Ovary (tissue), 9 donors: Measurements from ENCODE around the gene IL11RA. TPM values are rescaled to one million over a fixed set of nuclear protein-coding genes. Genes with fewer than 3 reads are reported as not detected.

Source experiments
- DNase-seq, 5 donors: peaks; one replicate each; pipeline ENCODE4 v3.0.0-alpha.2; 2019 to 2020
- H3K27ac ChIP-seq, 2 donors: fragments of 200-600 bp; one replicate each; pipeline versions ENCODE4 v1.5.1 to v1.8.0; 2019 to 2022
- H3K27me3 ChIP-seq: fragments of 200-600 bp; one replicate; pipeline ENCODE4 v1.8.0; 2022
- H3K36me3 ChIP-seq: fragments of 200-600 bp; sonication (generic); one replicate; pipeline ENCODE4 v1.5.1; 2019
- H3K4me1 ChIP-seq: one replicate; pipeline ENCODE4 v1.8.1; 2013; ENCODE audit warnings: mild to moderate bottlenecking, moderate library complexity; ENCODE audit not compliant: insufficient read depth
- H3K4me3 ChIP-seq: fragments of 200-600 bp; sonication (generic); one replicate; pipeline ENCODE4 v1.5.1; 2017
- H3K9me3 ChIP-seq, 2 donors: fragments of 200-600 bp in 1 of 2; sonication (generic) in 1 of 2; one replicate each; pipeline versions ENCODE4 v1.5.1 to v1.8.1; 2013 to 2019; ENCODE audit warnings: mild to moderate bottlenecking in 1 of 2, moderate library complexity in 1 of 2
- CTCF ChIP-seq, 3 donors: fragments of 450-650 bp in 2 of 3; fragments of 200-600 bp in 1 of 3; IDR thresholded peaks; one replicate each; pipeline versions ENCODE4 v1.5.1 to v1.8.0; 2016 to 2022; ENCODE audit warnings: antibody characterized with exemption in 3 of 3, mild to moderate bottlenecking in 1 of 3
- EP300 ChIP-seq: sonication (generic); formaldehyde crosslinking; IDR thresholded peaks from one replicate; pipeline ENCODE4 v1.6.1; 2017; ENCODE audit warnings: antibody characterized with exemption
- POLR2A ChIP-seq: fragments of 450-650 bp; IDR thresholded peaks from one replicate; pipeline ENCODE4 v1.6.1; 2017; ENCODE audit warnings: antibody characterized with exemption, mild to moderate bottlenecking, moderate library complexity
- WGBS, 3 donors: extraction: QIAGEN DNeasy Blood & Tissue Kit in 1 of 3; methylation state at CpG; one replicate each; pipeline versions ENCODE4 v1.1.5 to v1.1.7; 2013 to 2017; 5-methylcytosine and 5-hydroxymethylcytosine counted together
- intact Hi-C, 4 donors: fragments of 100-400 bp; cut with DNase I; formaldehyde crosslinking; loops; one replicate each; pipeline versions ENCODE4 v1.11.0 to v1.15.1; 2022 to 2023
- polyA plus RNA-seq, 2 donors: library from polyadenylated mRNA; stranded (reverse); fragments of 200-250 nt in 1 of 2; fragments of 350-450 nt in 1 of 2; fragmentation: Illumina TruSeq in 1 of 2; extraction: RNeasy Lipid Tissue Mini Kit (QIAGEN cat#74804) in 1 of 2; gene quantifications; one replicate each; pipeline ENCODE4 v1.2.3, GENCODE V29; 2013 to 2014
- total RNA-seq, 7 donors: library from RNA; depleted of rRNA in 2 of 7; stranded (reverse); fragments of >200 nt in 2 of 7; fragmentation: NEBNext Ultra II Directional in 3 of 7; extraction: Animal tissue kit (Norgen Biotek cat#: 25700) in 3 of 7; gene quantifications; one replicate each; pipeline versions ENCODE4 v1.1.0 to v1.2.4, GENCODE V29; 2016 to 2023
- donor health status: DM: no; HTN: no; CAD: no; lungs with moderate emphysema.
- donor health status: DM: no; HTN: no; CAD: no.
- donor health status: Bipolar disorder and iron deficiency.
- donor health status: DM: yes; HTN: yes; CAD: no.
- donor health status: DM: no; HTN: no; CAD: no.
- donor health status: DM: yes; HTN: yes; CAD: no.

The IL11RA gene
- total and polyA plus RNA-seq, 9 donors = 17.3 to 54.3 (median 35.8) TPM

- H3K9me3 ChIP-seq = no peaks in the 10 kb centered on the region
- intact Hi-C loops = no loop called here
- no peaks in the 10 kb centered on the region for H3K36me3 ChIP-seq
- no peaks in the 10 kb centered on the region for H3K27me3 ChIP-seq
- no peak overlapping the region for H3K4me3 ChIP-seq
- DNase-seq = peak; percentile 54 to 74 (median 68)
- TF ChIP-seq EP300 = no peak
- TF ChIP-seq CTCF (IDR thresholded peaks at IDR 0.05) = peak; percentile 63 to 73 (median 68)
- peaks cover 8% of the 10 kb centered on the region for H3K4me1 ChIP-seq
- WGBS, 3 donors = 19 to 20% (median 19%) methylated on average over 3 of the region's 3 CpGs
- no peak overlapping the region for H3K27ac ChIP-seq
Observed at GRCh38 chr9:34633851-34634550, 18.0 kb upstream of the IL11RA start.

- 69 to 79% (median 72%) methylated on average over 3 of the region's 3 CpGs for WGBS, 3 donors
- H3K27ac ChIP-seq = no peak overlapping the region
- H3K36me3 ChIP-seq = no peaks in the 10 kb centered on the region
- H3K4me3 ChIP-seq = no peak overlapping the region
- DNase-seq = no peak
- no peaks in the 10 kb centered on the region for H3K9me3 ChIP-seq
- no peak for TF ChIP-seq CTCF (IDR thresholded peaks at IDR 0.05)
- no peak for TF ChIP-seq EP300
- TF ChIP-seq POLR2A = no peak
- no peaks in the 10 kb centered on the region for H3K27me3 ChIP-seq
- peaks cover 8% of the 10 kb centered on the region for H3K4me1 ChIP-seq
- intact Hi-C loops = loop anchor here in 1 of 4 donors (5.0 kb wide), 1 partner anchor 68 kb away; no protein-coding TSS in a partner anchor
Observed at GRCh38 chr9:34634551-34635248, 17.3 kb upstream of the IL11RA start.

GRCh38 chr9:34635556-34635955 lies 16.4 kb upstream of the IL11RA start:
- WGBS, 3 donors = 91 to 94% (median 92%) methylated on average over 14 of the region's 14 CpGs
- H3K27ac ChIP-seq = no peak overlapping the region
- peaks cover 8% of the 10 kb centered on the region for H3K4me1 ChIP-seq

More at GRCh38 chr9:34635556-34635955, 16.4 kb upstream of the IL11RA start:
- Histone ChIP-seq H3K36me3 (no peaks in the 10 kb centered on the region), H3K27me3 (no peaks in the 10 kb centered on the region), H3K9me3 (no peaks in the 10 kb centered on the region), H3K4me3 (no peak overlapping the region)
- TF ChIP-seq CTCF (IDR thresholded peaks at IDR 0.05) = no peak
- TF ChIP-seq EP300 = no peak
- TF ChIP-seq POLR2A = no peak
- no peak for DNase-seq
- intact Hi-C loops = loop anchor here in 1 of 4 donors (5.0 kb wide), 1 partner anchor 67 kb away; no protein-coding TSS in a partner anchor
